ENCODE measurements around the gene DOCK7.

- TF ChIP-seq CTCF (IDR thresholded peaks at IDR 0.05; ENCODE audit: insufficient read depth, low read length, poor library complexity, severe bottlenecking) (no peak), EZH2phosphoT487 (conservative IDR thresholded peaks at IDR 0.05; ENCODE audit: low read length) (no peak)
Measured at GRCh38 chr1:62457955-62458354, 230.2 kb downstream of the DOCK7 start.

All from SU-DHL-6 (cell line).